NCI-H1048 (cell line): ENCODE data around the gene CEP76.
"Not testable (repeated sequence)": the region's sequence is repeated elsewhere in the genome, so short reads cannot be mapped to it uniquely, and the experiment has no call there.

Experiments
- DNase-seq: peaks from one replicate; lab custom pipeline; 2025; lab: John Stamatoyannopoulos, UW

CEP76 gene

GRCh38 chr18:12640881-12641200 lies 61.7 kb downstream of the CEP76 start:
- no peak for DNase-seq

- no peak for DNase-seq
Observed at GRCh38 chr18:12639990-12640880, 62.3 kb downstream of the CEP76 start.

GRCh38 chr18:12638644-12639124 lies 63.8 kb downstream of the CEP76 start:
- DNase-seq: no peak

GRCh38 chr18:12637901-12638643 lies 64.5 kb downstream of the CEP76 start:
- no peak for DNase-seq

- no peak for DNase-seq
Observed at GRCh38 chr18:12637393-12637792, 65.1 kb downstream of the CEP76 start.

- no peak for DNase-seq
Observed at GRCh38 chr18:12631831-12632477, 70.6 kb downstream of the CEP76 start.

GRCh38 chr18:12630136-12630535 lies 72.4 kb downstream of the CEP76 start:
- DNase-seq: no peak

GRCh38 chr18:12628706-12629702 lies 73.5 kb downstream of the CEP76 start:
- no peak for DNase-seq

- DNase-seq: not testable (repeated sequence)
Observed at GRCh38 chr18:12627199-12627598, 75.3 kb downstream of the CEP76 start.

GRCh38 chr18:12625241-12625640 lies 77.3 kb downstream of the CEP76 start:
- no peak for DNase-seq
